ENCODE results near the gene CFAP299.
"Not testable (repeated sequence)": the region's sequence is repeated elsewhere in the genome, so short reads cannot be mapped to it uniquely, and the experiment has no call there.

The CFAP299 gene

GRCh38 chr4:80787306-80787705 is 451.8 kb downstream of the CFAP299 start:
- no peak for TF ChIP-seq POLR2A (IDR thresholded peaks at IDR 0.05; ENCODE audit: low read depth, low read length)
- DNase-seq (ENCODE audit: insufficient read length, low spot score) (no peak), FAIRE-seq (no peak)

GRCh38 chr4:80788798-80789197 is 453.3 kb downstream of the CFAP299 start:
- no peak for FAIRE-seq
- no peak for TF ChIP-seq POLR2A (IDR thresholded peaks at IDR 0.05; ENCODE audit: low read depth, low read length)
- no peak for DNase-seq (ENCODE audit: insufficient read length, low spot score)

DNA sequence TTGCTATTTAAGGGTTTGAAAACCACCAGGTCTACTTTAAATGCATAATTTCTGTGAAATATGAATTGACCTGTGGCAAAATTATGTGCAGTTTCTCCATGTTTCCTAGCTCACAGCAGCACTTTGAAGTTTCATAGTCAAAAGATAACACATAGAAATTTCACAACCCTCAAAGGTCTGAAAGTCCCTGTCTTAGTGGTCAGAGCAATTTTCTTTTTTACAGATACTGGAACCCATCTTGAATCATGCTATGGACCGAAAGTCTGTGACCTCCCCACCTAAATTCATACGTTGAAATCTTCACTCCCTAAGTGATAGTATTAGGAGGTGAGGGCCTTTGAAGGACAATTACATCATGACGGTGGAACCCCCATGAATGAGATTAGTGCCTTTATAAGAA is 454.6 kb downstream of the CFAP299 start:
- DNase-seq (ENCODE audit: insufficient read length, low spot score) (no peak), FAIRE-seq (no peak)
- no peak for TF ChIP-seq POLR2A (IDR thresholded peaks at IDR 0.05; ENCODE audit: low read depth, low read length)

GRCh38 chr4:80793660-80794059 is 458.1 kb downstream of the CFAP299 start:
- not testable (repeated sequence) for FAIRE-seq; DNase-seq (ENCODE audit: insufficient read length, low spot score)

DNA sequence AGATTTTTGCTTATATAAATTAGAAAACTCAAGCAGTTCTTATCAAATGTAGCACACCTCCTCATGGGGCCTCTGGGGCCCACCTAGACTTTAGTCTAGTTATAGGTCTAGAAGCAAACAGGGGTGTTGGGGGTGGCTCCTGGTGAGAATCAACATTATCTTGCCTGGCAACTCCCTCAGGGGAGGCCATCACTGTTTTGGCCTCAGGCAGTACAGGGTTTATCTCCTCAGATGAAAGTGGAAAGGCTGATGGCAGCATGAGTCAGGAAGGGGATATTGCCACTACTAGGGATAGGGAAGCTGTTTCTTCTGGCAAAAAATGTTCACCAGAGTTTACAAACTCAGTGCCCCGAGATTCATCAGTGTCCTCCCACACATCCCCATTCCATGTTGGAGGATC is 462.6 kb downstream of the CFAP299 start:
- DNase-seq (ENCODE audit: insufficient read length, low spot score) (no peak), FAIRE-seq (no peak)
- TF ChIP-seq POLR2A (IDR thresholded peaks at IDR 0.05; ENCODE audit: low read depth, low read length), result no peak

- FAIRE-seq; DNase-seq (ENCODE audit: insufficient read length, low spot score): not testable (repeated sequence)
Measured at GRCh38 chr4:80800719-80801118, 465.2 kb downstream of the CFAP299 start.

- TF ChIP-seq POLR2A (IDR thresholded peaks at IDR 0.05; ENCODE audit: low read depth, low read length), result no peak
- DNase-seq (ENCODE audit: insufficient read length, low spot score) (no peak), FAIRE-seq (no peak)
Measured at GRCh38 chr4:80803337-80803736, 467.8 kb downstream of the CFAP299 start.

GRCh38 chr4:80806472-80806871 is 470.9 kb downstream of the CFAP299 start:
- FAIRE-seq (no peak), DNase-seq (ENCODE audit: insufficient read length, low spot score) (no peak)
- no peak for TF ChIP-seq POLR2A (IDR thresholded peaks at IDR 0.05; ENCODE audit: low read depth, low read length)

GRCh38 chr4:80809039-80809729 is 473.7 kb downstream of the CFAP299 start:
- no peak for FAIRE-seq
- DNase-seq (ENCODE audit: insufficient read length, low spot score), result no peak
- TF ChIP-seq POLR2A (IDR thresholded peaks at IDR 0.05; ENCODE audit: low read depth, low read length), result no peak

DNA sequence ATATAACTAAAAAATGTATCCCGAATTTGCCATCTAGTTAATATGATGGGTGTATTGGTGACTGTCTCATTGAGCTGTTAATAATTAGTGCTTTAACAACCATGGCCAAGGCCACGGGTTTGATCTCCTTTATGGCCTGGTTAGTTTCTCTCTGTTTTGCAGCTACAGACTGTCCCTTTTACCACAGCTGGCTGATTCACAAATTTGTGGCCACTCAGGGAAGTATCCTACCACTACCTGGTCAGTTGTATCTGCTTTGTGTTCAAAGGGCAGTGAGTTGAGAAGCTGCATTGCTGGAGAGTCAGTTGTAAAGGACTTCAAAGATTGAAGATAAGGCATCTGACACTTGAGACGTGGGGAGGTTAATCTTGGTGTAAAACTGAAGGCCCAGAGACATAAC is 475.9 kb downstream of the CFAP299 start:
- FAIRE-seq (no peak), DNase-seq (ENCODE audit: insufficient read length, low spot score) (no peak)
- no peak for TF ChIP-seq POLR2A (IDR thresholded peaks at IDR 0.05; ENCODE audit: low read depth, low read length)

DNA sequence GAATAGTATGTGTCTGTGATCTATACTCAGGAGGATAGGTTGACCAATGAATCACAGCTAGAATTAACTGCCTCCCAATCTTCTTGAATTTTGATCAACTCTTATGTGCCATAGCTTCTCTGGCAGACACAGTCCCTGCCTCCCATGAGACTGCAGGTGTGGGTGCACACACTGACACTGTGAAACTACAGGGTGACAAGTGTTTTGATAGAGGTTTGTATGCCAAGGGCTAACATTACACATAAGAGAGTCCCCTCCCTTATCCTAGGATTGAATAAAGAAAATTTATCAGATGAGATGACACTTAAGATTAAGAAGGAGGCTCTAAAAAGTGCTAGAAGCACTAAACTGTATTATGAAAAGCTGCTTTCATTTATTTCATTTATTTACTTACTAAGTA is 476.6 kb downstream of the CFAP299 start:
- FAIRE-seq, result no peak

DNA sequence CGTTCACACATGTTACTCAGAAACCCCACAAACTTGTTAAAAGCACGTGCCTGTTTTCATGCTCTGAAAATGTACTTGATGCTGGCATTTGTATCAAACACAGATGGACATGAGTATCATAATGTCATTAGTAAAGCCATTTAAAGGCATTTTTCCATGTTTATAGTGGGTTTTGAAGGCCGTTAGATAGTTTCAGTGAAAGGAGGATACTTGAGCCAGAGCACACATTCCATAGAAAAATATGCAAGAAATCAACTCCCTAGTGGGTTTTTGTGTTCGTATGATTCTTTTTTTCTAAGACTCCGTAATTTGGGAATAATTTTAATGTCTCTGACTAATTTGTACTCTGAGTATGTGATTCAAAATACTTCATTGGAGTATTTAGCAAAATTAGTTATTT is 478.7 kb downstream of the CFAP299 start:
- FAIRE-seq, result no peak
- no peak for DNase-seq (ENCODE audit: insufficient read length, low spot score)
- no peak for TF ChIP-seq POLR2A (IDR thresholded peaks at IDR 0.05; ENCODE audit: low read depth, low read length)

More for the DNA sequence above, 476.6 kb downstream of the CFAP299 start:
- no peak for TF ChIP-seq POLR2A (IDR thresholded peaks at IDR 0.05; ENCODE audit: low read depth, low read length)
- DNase-seq (ENCODE audit: insufficient read length, low spot score), result no peak

DNA sequence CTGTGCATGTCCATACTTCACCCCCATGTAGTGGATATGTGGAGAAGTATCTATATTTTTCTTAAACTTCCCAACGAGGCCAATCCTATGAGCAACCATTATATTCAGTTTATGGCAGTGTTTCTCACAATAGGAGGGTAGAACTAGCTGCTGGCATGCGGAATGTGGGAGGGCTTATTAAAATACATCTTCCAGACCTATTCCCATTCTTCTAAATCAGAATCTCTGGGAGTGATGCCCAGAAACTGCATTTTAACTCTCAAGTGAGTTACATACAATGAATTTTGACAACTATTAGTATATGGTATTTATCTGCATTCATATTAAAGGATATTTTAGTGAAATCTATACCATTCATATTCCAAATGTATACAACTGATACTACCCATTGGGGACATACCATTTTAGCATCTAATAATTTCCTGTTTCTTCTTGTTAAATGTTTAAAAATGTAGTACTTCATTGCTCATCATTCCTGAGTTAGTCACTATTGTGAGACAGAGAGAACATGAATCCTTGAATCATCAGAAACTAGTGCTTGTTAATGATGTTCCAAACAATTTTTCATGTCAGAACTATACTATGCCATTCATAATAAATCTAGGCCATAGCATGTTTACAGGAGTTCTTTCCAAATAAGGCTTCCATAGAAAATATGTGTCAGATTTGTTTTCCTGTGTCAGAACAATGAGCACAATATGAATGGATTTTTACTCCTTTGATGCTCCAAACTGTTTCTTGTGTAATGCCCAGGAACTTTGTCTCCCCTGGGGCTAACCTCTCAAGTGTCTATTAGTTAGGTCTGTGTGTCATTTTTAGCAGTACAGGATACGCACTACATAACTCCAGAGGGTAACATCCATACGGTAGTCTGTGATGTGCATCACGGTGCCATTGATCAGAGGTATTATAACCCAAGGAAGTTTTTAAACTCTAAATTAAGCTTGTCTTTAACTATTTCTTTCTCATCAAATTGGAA is 496.1 kb downstream of the CFAP299 start:
- FAIRE-seq (no peak), DNase-seq (ENCODE audit: insufficient read length, low spot score) (no peak)
- TF ChIP-seq POLR2A (IDR thresholded peaks at IDR 0.05; ENCODE audit: low read depth, low read length), result no peak

DNA sequence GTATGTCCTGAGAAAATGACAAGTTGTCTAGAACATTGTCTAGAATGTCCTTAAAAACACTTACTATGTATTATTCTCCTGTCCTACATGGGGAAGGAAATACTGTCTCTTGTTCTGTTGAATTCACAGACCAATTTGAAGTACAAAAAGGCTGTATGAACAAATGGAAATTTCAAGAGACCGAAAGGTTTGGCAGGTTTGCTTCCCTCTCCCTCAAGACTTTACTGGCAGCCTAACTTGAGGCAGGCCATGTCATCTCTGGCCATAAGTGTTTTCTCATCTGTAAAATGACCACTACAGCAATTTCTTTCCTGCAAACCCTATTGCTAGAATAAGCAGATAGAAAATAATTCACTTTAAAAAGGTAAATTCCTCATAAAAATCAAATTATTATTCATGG is 503.8 kb downstream of the CFAP299 start:
- DNase-seq (ENCODE audit: insufficient read length, low spot score) (no peak), FAIRE-seq (no peak)
- TF ChIP-seq POLR2A (IDR thresholded peaks at IDR 0.05; ENCODE audit: low read depth, low read length), result no peak

- DNase-seq (ENCODE audit: insufficient read length, low spot score) (no peak), FAIRE-seq (no peak)
- no peak for TF ChIP-seq POLR2A (IDR thresholded peaks at IDR 0.05; ENCODE audit: low read depth, low read length)
Measured at GRCh38 chr4:80839792-80840191, 504.3 kb downstream of the CFAP299 start.

Data from H54 (cell line).